Osteoblast (primary cell): ENCODE measurements around the gene RAB27B. TPM values are rescaled to one million over a fixed set of nuclear protein-coding genes. Genes with fewer than 3 reads are reported as not detected.
"Not testable (repeated sequence)": the region's sequence is repeated elsewhere in the genome, so short reads cannot be mapped to it uniquely, and the experiment has no call there.

ENCODE experiments used
- DNase-seq: peaks from one replicate; pipeline ENCODE4 v3.0.0; 2011; ENCODE audit warnings: low spot score, mixed read lengths; ENCODE audit not compliant: insufficient read length; ENCODE audit errors: missing footprints
- H2AFZ ChIP-seq: 2 replicates; pipeline ENCODE4 v1.6.0; 2011; ENCODE audit warnings: mild to moderate bottlenecking, low read length
- H3K27ac ChIP-seq: 2 replicates; pipeline ENCODE4 v1.5.1; 2011; ENCODE audit warnings: mild to moderate bottlenecking, low read depth, low read length, moderate library complexity
- H3K27me3 ChIP-seq: 2 replicates; pipeline ENCODE4 v1.6.0; 2012; ENCODE audit warnings: mild to moderate bottlenecking, control low read depth, inconsistent platforms, low read length, moderate library complexity; ENCODE audit not compliant: insufficient read depth
- H3K36me3 ChIP-seq: 2 replicates; pipeline ENCODE4 v1.5.1; 2011; ENCODE audit warnings: mild to moderate bottlenecking, low read length, control low read depth, moderate library complexity; ENCODE audit not compliant: insufficient read depth
- H3K4me1 ChIP-seq: 2 replicates; pipeline ENCODE4 v1.5.1; 2011; ENCODE audit warnings: mild to moderate bottlenecking, low read length, control low read depth, moderate library complexity; ENCODE audit not compliant: insufficient read depth
- H3K4me2 ChIP-seq: 2 replicates; pipeline ENCODE4 v1.6.0; 2011; ENCODE audit warnings: mild to moderate bottlenecking, low read length; ENCODE audit not compliant: insufficient read depth
- H3K4me3 ChIP-seq: fragments of 200-600 bp; sonication (generic); 3 replicates; pipeline ENCODE4 v1.5.1; 2012; ENCODE audit warnings: mild to moderate bottlenecking, low read length, inconsistent platforms; ENCODE audit not compliant: insufficient read depth
- H3K79me2 ChIP-seq: 2 replicates; pipeline ENCODE4 v1.6.0; 2012; ENCODE audit warnings: mild to moderate bottlenecking, low read length, control low read depth, inconsistent platforms; ENCODE audit not compliant: insufficient read depth
- H3K9me3 ChIP-seq: 2 replicates; pipeline ENCODE4 v1.5.1; 2011; ENCODE audit warnings: low read depth, low read length, control low read depth
- H4K20me1 ChIP-seq: 2 replicates; pipeline ENCODE4 v1.6.0; 2012; ENCODE audit warnings: mild to moderate bottlenecking, low read length, control low read depth; ENCODE audit not compliant: insufficient read depth
- total RNA-seq: library from RNA; depleted of rRNA; stranded (reverse); fragments of >200 nt; gene quantifications from 2 replicates; pipeline ENCODE4 v1.2.3, GENCODE V29; 2012
- TF ChIP-seq, protein P1 (sequence below): IDR thresholded peaks from 2 replicates; pipeline ENCODE4 v1.5.1; 2011; ENCODE audit warnings: mild to moderate bottlenecking, low read depth, low read length, moderate library complexity; ENCODE audit errors: extremely low read depth

Gene RAB27B
- total RNA-seq, 1 donor = 55.7 TPM

DNA sequence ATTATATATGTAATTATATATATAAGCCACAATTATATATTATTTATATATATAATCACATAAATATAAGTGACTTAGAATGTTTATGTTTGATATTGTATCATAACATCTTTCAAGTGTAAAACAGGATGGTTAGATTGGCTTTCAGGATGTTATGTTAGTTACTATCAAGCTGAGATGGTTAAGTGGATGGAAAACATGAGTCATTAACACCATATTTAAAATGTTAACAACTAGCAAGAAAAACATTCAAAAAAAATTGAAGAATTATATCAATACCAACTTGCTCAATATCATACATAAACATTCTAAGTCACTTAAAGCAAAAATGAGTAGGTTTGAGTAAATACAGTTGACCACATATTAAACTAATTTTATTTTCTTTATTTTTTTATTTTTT, 21.8 kb upstream of the RAB27B start:
- Histone ChIP-seq H3K4me1 (peaks cover 21% of the 10 kb centered on the region), H3K36me3 (no peaks in the 10 kb centered on the region), H3K27me3 (no peaks in the 10 kb centered on the region), H3K9me3 (no peaks in the 10 kb centered on the region), H3K79me2 (no peaks in the 10 kb centered on the region), H3K4me2 (no peak overlapping the region), H3K27ac (peak overlapping the region; percentile 8), H2AFZ (no peak overlapping the region), H3K4me3 (no peak overlapping the region), H4K20me1 (no peaks in the 10 kb centered on the region)
- TF ChIP-seq, protein P1, sequence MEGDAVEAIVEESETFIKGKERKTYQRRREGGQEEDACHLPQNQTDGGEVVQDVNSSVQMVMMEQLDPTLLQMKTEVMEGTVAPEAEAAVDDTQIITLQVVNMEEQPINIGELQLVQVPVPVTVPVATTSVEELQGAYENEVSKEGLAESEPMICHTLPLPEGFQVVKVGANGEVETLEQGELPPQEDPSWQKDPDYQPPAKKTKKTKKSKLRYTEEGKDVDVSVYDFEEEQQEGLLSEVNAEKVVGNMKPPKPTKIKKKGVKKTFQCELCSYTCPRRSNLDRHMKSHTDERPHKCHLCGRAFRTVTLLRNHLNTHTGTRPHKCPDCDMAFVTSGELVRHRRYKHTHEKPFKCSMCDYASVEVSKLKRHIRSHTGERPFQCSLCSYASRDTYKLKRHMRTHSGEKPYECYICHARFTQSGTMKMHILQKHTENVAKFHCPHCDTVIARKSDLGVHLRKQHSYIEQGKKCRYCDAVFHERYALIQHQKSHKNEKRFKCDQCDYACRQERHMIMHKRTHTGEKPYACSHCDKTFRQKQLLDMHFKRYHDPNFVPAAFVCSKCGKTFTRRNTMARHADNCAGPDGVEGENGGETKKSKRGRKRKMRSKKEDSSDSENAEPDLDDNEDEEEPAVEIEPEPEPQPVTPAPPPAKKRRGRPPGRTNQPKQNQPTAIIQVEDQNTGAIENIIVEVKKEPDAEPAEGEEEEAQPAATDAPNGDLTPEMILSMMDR = no peak
- no peak for DNase-seq

DNA sequence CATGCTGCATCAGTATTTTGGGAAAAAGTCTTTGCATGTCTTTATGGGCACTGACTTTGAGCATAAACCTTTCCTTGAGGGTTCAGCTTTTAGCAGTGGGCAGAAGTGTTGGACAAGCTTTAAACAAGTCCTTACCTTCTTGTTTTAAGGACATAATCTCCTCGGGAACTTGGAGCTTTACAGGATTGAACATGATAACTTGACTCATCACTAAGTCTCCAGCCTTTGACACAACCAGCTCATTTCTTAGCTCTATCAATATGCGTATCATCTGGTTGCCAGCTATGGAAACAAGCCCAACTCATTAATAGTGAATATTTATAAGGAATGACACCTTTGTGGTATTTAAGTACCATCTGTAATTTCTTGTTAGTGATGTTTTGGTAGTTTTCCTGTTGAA, 21.0 kb upstream of the RAB27B start:
- H3K79me2 ChIP-seq = no peaks in the 10 kb centered on the region
- no peaks in the 10 kb centered on the region for H4K20me1 ChIP-seq
- H3K27me3 ChIP-seq = no peaks in the 10 kb centered on the region
- TF ChIP-seq, protein P1 = no peak
- no peak overlapping the region for H3K27ac ChIP-seq
- no peak overlapping the region for H3K4me2 ChIP-seq
- H3K36me3 ChIP-seq = no peaks in the 10 kb centered on the region
- H2AFZ ChIP-seq = no peak overlapping the region
- peaks cover 21% of the 10 kb centered on the region for H3K4me1 ChIP-seq
- H3K4me3 ChIP-seq = no peak overlapping the region
- H3K9me3 ChIP-seq = no peaks in the 10 kb centered on the region
- no peak for DNase-seq

DNA sequence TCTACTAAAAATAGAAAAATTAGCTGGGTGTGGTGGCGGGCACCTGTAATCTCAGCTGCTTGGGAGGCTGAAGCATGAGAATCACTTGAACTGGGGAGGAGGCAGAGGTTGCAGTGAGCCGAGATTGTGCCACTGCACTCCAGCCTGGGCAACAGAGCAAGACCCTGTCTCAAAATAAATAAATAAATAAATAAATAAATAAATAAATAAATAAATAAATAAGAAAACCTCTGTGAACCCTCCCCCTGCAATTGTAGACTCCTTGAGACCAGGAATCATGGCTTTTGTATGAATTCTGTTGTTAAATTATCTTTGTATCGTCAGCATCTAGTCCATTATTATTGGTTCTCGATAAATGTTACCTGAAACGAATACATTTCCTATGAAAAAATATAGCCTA, 17.6 kb upstream of the RAB27B start:
- H3K27ac ChIP-seq, H3K9me3 ChIP-seq, H2AFZ ChIP-seq, H3K4me3 ChIP-seq, H4K20me1 ChIP-seq, DNase-seq, H3K4me2 ChIP-seq, H3K27me3 ChIP-seq, H3K79me2 ChIP-seq, H3K36me3 ChIP-seq: not testable (repeated sequence)
- H3K4me1 ChIP-seq = peaks cover 13% of the 10 kb centered on the region

DNA sequence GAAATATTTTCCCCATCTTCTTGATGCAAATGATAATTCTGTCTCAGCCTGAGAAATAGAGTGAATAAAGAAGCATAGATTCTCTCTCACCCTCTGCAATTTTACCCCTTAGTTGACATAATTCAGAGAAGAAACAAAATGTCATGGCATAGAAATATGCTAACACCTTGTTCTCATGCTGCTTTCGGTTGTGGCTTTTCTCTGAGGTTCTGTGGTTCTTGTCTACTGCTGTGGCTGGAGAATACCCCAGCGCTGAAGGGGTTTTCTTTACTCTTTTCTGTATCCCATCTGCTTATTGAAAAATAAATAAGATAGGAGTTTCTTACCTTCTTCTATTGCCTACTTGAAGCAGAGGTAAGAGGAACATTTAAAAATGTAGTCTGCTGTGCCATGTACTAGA, 15.4 kb upstream of the RAB27B start:
- Histone ChIP-seq H3K9me3 (no peaks in the 10 kb centered on the region), H3K4me1 (no peaks in the 10 kb centered on the region), H4K20me1 (no peaks in the 10 kb centered on the region), H3K27me3 (no peaks in the 10 kb centered on the region), H3K79me2 (no peaks in the 10 kb centered on the region), H3K27ac (no peak overlapping the region), H2AFZ (no peak overlapping the region), H3K4me3 (no peak overlapping the region), H3K4me2 (no peak overlapping the region), H3K36me3 (no peaks in the 10 kb centered on the region)
- TF ChIP-seq, protein P1 = no peak
- no peak for DNase-seq
